ENCODE data around the gene PRKAG2. TPM values are rescaled to one million over a fixed set of nuclear protein-coding genes. Genes with fewer than 3 reads are reported as not detected.

The PRKAG2 gene
- total RNA-seq, 1 experiment from 2014 or later: 18.9 TPM

DNA sequence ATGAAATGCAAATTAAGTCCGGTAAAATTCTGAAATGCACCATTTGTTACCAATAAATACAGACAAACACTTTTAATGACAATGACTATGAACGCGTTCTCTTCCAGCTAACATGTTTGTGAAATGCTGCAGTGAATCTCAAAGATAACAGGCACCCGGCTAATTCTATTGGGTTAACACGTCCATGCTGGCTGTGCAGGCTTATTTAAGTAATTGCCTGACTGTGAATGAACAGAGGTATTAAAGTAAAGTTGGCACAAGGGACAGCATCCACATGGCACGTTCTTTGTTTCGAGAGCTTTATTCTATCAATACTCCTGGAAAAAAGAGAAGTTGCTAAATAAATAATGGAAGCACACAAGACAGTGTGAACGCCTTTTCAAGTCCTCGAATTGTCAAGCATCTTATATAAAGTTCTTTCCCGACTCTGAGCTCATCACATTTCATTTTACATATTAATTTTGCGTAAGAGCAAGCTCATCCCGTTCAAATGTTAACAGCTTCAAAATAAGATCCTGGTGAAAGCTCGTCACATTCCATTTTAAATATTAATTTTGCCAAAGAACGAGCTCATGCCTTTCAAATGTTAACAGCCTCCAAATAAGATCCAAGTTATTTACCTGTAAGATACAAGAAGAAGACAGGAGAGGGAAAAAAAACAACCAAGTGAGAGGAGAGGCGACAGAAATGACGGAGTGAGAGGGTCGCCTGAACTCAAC is 245.9 kb downstream of the PRKAG2 start:
- DNase-seq (ENCODE audit: low read depth): no peak

DNA sequence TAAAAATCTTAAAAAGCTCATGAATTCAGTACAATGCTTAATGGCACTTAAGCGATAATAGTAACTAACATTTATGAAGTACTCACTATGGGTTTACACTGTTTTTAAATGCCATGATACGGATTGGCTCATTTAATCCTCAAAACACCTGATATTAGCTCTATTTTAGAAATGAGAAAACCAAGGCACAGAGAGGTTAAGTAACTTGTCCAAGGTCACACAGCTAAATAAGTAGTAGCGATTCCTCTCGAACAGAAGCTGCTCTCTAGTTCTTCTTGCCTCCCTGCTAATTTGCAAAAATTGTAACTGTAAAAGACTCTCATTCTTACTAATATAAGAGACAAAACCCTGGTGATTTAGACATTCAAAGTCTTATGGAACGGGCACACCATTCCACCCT is 246.6 kb downstream of the PRKAG2 start:
- DNase-seq (ENCODE audit: low read depth): no peak

DNA sequence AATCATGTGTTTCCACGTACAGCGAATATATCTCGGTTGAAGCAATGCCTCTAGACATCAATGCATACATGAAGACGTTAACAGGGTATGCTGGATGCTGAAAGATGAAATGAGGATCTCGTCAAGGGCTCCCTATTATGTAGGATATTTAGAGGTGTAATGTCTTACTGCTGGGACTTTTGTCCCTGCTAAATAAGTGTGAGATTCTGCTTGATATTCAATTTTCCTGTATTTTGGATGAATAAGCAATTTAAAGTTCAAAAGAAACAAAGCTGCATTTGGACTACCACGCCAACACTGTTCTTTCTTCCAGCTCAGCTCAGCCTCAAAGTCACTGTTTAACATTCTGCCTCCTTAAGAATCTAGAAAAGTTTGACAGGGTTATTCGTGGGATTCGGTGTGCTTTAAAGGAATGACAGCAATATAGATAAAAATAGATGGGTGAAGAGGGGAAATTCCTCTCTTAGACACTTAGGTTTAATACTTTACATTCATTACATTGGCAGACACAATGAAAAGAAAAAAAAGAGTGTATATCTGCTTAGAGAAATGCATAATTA is 247.1 kb downstream of the PRKAG2 start:
- no peak for DNase-seq (ENCODE audit: low read depth)

DNA sequence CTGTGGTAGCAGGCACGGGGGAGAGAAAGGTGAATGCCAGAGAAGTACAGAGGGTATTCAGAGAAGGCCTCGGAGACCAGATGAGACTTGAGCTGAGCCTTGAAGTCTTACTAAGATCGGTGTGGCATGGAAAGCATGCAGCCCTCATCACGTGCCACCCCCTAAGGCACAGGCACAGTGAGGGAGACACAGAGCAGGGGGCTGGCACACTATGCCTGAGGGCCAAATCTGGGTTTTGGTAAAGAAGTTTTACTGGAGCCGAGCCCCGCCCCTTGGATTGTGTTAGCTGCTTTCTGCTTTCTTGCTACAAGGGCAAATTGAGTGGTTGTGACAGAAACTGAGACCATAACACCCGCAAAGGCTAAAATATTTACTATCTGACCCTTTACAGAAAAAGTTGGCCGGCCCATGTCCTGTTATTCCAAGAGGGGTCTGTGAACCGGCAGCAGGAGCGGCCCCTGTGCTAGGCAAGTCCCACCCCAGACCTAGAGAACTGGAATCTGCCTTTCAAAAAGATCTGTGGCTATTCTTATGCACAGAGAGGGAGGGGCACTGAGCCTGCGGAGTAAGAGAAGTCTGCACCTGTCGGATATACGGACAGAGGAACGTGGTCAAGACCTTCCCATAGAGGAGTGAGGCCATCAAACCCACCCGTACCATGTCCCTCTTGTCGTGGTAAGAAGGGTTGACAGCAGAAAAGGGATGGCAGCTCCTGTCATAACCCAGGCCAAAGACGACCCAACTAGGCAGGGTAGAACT is 247.9 kb downstream of the PRKAG2 start:
- DNase-seq (ENCODE audit: low read depth): no peak

DNA sequence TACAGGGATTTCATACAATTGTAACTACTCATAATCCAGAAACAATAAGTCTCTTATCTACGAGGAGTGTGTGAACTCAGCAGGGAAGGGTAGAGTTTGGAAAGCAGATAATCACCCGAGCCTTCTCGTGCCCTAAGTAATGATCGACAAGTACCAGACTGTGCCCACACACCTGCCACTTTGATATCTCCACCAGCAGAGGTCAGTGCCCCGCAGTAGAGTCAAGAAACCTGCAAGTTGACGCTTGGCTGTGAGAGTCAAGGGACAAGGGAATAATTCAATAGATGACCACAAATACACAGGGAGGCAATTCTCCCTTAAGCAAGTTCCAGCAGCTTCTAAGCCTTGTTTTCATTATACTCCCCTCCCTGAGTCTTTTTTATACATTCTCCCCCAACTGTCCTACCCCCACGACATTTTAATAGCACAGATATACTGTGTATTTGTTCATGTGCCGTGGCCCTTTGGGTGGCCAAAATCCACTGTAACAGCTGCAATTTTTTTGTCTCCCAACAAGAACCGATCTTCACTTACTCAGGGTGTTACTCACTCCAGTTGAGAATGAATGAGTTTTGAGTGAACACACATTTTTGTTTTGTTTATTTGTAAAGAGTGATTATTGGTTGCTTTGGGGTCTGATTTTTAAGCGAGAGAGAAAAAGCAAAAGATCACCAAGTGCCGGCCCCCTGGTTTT is 250.3 kb downstream of the PRKAG2 start:
- DNase-seq (ENCODE audit: low read depth): no peak

DNA sequence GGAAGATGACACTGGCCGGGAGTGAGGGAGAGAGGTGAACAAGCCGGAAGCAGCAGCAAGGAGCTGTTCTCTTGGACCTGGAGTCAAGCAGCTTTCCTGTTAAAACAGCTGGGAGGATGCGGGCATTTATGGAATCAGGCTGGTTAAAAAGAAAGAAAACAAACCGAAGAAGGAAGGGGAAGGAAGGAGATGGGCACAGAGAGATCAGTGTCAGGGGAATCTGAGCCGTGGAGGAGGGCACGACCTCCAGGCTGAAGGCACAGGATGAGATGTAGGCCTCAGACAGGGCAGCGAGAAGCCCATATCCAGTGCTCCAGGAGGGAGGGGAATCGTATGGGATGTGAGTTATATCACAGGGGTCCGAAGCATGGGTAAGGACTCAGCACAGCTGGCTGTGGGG is 251.3 kb downstream of the PRKAG2 start:
- no peak for DNase-seq (ENCODE audit: low read depth)

DNA sequence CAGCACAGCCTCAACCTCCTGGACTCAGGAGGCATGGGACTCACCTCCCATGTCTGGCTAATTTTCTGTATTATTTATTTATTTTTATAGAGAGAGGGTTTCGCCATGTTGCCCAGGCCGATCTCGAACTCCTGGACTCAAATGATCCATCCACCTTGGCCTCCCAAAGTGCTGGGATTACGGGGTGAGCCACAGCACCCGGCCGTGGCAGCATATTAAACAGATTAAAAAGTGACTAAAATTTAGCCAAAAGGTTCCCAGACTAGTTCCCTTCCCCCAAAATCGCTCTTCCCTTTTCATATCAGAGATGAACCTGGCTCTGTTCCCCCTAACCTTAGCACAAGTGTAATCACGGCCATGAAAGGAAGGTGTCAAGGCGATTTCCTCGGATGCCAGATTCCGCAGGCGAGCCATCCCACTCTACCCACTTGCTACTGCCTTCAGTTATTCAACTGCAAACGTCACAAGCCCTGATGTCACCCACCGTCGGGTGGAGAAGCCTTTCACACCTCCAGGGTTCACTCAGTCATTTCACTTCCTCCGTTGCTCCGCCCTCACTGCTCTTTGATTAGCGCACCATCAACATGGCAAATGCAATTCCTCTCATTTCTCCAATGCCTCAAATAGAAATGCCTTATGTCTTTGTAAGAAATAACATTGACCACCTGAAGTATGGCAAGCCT is 252.5 kb downstream of the PRKAG2 start:
- no peak for DNase-seq (ENCODE audit: low read depth)

DNA sequence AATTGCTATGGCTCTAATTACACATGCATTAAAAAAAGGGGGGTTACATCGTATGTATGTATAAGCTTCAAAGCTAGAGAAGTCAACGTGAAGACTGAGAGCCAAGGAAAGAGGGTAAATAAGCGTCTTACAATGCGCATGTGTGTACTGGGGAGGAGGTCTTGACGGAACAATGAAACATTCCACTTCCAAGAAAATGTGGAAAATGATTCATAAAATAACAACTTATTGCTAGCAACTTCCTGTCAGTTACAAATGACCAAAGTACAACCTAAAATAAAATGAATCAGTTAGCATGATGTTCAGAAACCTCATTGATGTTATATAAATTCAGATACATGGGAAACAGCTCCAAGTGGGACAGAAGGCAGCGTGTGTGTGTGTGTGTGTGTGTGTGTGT is 253.1 kb downstream of the PRKAG2 start:
- peak; percentile 61 for DNase-seq (ENCODE audit: low read depth)

DNA sequence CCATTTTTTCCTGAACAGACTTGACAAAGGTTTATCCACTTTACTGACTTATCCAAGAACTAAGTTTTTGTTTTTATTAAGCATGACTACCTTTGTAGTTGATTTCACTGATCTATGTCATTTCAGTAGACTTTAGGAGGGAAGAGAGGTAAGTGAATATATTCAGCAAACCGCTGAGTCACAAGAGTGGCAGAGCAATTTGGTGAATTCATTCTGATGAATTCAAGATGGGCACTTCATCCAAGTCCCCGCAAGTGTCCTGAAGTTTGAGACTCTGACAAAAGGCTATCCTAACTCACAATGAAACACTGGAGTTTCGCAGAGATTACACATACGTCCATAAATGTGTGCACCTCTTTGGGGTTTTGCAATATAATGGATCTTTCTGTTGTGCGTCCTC is 255.0 kb downstream of the PRKAG2 start:
- no peak for DNase-seq (ENCODE audit: low read depth)

DNA sequence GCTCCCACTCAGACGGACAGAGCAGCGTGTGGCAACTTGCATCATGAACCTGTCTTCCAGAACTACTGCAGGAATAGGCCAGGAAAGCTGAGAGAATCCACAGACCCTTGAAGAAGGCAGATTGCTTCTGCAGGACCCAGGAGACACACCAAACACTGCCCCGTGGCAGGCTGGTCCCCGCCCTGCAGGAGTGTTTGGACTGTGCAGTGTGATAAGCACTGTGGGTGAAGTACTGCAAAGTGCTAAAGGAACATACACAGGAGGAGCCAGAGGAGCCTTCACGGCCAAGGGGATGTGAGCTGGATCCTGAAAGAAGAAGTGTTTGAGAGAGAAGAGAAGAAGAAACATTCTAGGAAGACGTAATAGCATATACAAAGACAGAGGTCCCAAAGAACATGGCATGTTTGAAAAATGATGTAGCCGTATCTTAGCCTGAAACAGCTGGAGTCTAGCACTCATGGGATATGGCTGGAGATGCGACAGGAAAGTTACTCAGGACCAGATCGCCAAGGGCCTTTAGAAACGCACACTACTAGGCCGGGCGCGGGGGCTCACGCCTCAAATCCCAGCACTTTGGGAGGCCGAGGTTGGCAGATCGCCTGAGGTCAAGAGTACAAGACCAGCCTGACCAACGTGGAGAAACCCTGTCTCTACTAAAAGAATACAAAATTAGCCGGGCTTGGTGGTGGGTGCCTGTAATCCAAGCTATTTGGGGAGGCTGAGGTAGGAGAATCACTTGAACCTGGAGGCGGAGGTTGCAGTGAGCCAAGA is 260.3 kb downstream of the PRKAG2 start:
- DNase-seq (ENCODE audit: low read depth): no peak

DNA sequence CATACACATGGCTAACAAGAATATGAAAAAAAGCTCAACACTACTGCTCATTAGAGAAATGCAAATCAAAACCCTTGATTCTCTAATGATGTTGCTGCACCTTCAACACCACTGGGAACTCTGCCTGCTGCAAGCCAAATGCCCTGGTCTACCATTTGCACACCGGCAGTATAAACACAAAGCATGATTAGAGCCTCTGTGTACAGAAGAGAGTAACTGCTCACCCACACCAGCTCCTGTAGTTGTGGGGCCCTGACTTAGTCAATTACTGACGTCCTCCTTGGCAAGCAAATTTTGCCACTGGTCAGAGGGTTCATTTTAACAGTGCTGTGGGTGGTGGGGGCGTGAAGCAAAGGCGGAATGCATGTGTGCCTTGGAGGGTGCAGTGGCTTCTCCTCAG is 261.1 kb downstream of the PRKAG2 start:
- no peak for DNase-seq (ENCODE audit: low read depth)

DNA sequence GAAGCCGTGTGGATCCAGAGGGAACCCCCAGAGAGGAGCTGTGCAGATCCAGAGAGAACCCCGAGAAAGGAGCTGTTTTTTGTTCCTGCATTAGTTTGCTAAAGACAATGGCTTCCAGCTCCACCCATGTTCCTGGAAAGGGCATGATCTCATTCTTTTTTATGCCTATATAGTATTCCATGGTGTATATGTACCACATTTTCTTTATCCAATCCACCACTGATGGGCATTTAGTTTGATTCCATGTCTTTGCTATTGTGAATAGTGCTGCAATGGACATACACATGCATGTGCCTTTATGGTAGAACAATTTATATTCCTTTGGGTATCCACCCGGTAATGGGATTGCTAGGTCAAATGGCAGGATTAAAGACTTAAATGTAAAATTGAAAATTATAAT is 261.9 kb downstream of the PRKAG2 start:
- DNase-seq (ENCODE audit: low read depth): no peak

DNA sequence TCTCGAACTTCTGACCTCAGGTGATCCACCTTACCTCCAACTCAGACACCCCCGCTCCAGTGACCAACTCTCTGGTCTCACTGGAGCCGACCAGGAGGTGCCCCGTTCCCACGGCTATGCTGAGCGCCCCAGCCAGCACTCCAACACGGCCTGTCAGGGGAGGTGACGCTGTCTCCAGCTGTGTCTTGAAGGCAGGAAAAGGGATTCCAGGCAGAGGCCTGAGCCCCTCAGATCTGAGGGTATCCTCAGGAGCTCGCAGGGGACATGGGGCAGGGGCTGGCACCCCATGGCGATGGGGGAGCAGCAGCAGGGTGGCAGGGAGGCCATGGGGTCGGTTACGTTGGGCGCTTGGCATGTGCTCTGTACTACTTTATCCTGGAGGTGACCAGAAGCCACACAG is 262.9 kb downstream of the PRKAG2 start:
- DNase-seq (ENCODE audit: low read depth): no peak

DNA sequence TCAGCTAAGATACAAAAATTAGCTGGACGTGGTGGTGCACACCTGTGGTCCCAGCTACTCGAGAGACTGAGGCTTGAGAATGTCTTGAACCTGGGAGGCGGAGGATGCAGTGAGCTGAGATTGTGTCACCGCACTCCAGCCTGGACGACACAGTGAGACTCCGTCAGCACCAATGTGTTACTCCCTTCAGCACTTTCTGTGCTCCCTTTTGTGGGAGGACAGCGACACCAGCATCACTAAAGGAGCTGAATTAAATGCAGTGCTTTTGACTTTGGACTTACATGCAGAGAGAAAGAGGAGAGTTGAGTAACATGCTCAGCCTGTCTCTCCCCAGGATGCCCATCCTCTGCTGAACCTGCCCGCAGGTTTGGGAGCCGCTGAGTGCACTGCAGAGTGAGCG is 265.0 kb downstream of the PRKAG2 start:
- DNase-seq (ENCODE audit: low read depth): no peak

DNA sequence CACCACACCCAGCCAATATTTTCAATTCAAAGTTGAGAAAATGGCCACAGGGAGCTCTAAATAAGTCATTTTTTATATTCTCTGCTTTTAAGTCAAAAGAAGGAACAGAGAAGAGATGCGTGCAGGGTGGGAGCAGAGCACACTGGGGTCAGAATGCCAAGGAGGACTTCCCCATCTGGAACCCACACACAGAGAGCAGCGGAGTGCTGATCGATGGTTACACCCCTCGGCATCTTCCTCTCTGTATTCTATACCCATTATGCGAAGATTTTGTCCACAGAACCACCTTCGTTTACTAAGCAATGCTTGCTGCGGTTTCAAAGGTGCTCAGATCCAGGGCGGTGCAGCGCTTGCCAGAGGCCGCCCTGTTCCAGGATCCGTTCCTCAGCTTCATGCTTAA is 265.9 kb downstream of the PRKAG2 start:
- DNase-seq (ENCODE audit: low read depth): no peak

DNA sequence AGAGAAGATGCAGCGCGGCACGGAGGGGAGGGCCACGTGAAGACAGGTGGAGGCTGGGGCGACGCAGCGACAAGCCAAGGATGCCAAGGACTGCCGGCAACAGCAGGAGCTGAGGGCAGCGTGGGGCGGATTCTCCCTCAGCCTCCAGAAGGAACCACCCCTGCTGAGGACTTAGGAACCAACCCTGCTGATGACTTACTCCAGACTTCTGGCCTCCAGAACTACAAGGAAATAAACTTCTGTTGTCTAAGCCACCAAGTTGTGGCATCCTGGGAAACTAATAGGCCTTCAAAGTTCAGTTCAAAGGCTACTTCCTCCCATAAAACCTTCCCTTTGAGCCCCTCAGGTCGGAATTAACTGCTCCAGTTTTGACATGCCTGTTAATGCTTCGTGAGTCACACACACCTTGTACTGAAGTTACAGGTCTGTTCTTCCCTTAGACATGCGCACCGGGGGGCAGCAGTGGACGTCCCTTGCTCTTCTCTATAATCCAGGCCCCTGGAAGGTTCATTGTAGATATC is 268.8 kb downstream of the PRKAG2 start:
- DNase-seq (ENCODE audit: low read depth): peak; percentile 36

DNA sequence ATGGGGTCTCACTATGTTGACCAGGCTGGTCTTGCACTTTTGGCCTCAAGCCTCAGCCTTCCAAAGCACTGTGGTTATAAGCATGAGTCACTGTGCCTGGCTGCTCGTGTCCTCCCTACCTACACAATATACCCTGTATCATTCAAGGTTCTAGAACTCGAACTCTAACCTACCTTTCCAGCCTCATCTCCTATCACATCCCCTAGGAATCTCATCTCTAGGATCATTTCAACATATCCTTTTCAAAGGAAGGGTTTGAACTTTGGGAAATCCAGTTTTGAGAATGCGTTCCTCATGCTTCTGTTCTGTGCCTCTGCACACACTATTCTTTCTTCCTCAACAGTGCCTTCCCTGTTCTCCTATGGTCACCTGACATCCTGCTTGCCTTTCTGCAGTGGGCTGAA is 269.4 kb downstream of the PRKAG2 start:
- DNase-seq (ENCODE audit: low read depth): peak; percentile 77

DNA sequence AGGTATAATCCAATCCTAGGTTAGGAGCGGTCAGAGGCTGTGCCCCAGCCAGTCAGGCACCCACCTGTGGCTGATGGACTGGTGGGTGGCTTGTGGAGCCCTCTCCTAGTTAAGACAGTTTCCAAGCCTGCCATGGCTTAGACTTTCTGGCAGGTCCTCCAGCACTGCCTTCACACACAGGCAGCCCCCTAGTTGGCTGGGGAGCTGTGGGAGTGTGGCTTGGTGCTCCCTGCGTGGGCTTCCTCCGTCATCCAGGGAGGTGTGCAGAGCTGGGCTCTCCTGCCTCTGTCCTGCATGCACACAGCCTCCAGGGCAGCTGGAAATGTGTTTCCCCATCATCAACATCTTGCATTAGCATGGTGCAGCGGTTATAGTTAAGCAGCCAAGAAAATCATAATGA is 273.0 kb downstream of the PRKAG2 start:
- DNase-seq (ENCODE audit: low read depth): no peak

DNA sequence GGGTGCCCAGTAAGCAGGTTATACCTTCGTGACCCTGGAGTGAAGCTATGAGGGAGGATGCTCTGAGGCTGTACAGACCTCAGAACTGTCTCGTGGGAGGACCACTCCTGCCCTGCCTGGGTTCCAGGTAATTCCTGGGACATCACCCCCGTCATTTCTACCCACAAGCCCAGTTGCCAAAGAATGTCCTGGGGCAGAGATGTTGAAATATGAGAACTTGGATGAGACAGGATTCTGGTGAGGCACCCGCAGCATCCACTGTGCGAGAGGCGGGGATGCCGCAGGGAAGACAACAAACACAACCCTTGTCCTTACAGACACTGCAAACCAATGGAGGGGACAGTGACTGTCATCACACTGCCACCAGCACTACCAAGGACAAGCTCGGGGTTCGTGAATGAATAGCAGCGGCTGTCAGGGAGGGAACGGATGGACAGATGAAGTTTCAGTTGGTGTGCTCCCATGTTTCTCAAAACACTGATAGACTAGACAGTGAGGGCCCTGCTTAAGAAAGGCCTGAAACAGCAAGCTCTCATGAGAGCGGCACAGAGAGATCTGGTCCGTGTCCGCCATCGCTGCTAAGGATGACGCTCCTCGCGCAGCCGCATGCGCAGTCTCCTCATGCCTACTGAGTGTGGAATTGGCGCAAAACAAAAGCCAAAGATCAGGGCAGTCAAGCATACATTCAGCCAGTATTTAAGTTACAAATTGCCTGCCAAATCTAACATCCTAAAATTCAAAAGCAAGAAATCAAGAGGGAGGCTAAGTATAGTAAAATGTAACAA is 275.2 kb downstream of the PRKAG2 start:
- DNase-seq (ENCODE audit: low read depth): no peak

DNA sequence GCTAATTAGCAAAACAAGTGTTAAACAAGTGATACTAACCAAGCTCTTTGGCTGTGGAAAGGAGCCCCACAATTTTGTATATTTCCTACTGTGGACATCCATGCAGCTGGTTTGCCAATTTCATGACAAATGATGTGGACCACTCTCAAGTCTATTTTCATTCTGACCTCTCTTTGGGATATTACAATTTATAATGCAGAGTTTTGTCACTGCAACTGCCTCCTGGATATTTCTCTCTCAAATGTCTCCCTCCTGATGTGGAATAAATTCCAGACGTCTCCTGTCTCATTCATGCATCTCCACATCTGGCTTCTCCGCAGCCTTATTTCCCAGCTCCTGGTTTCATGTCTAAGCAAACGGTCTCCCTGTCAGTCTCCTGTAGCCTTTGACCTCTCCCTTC is 276.6 kb downstream of the PRKAG2 start:
- no peak for DNase-seq (ENCODE audit: low read depth)

All from HT1080 (cell line).